Smooth muscle cell (in vitro differentiated cells): Measurements from ENCODE around the gene SH3RF1. TPM values are rescaled to one million over a fixed set of nuclear protein-coding genes. Genes with fewer than 3 reads are reported as not detected.

Source experiments
- DNase-seq: peaks from one replicate; lab custom pipeline; 2025; ENCODE audit not compliant: unreplicated experiment; lab: John Stamatoyannopoulos, UW
- H2AFZ ChIP-seq: fragments of 200-600 bp; sonication (generic); 2 replicates; pipeline ENCODE4 v1.6.0; 2016; ENCODE audit warnings: antibody characterized with exemption, low read depth, mild to moderate bottlenecking
- H3F3A ChIP-seq: fragments of 200-600 bp; sonication (generic); 2 replicates; pipeline ENCODE4 v1.6.0; 2017; ENCODE audit warnings: antibody characterized with exemption, low read depth
- H3K27ac ChIP-seq: fragments of 200-600 bp; sonication (generic); 2 replicates; pipeline ENCODE4 v1.5.1; 2016; ENCODE audit warnings: low read depth, mild to moderate bottlenecking
- H3K27me3 ChIP-seq: fragments of 200-600 bp; sonication (generic); 2 replicates; pipeline ENCODE4 v1.6.1; 2016; ENCODE audit warnings: low read depth, mild to moderate bottlenecking
- H3K36me3 ChIP-seq: fragments of 200-600 bp; sonication (generic); 2 replicates; pipeline ENCODE4 v1.5.1; 2016; ENCODE audit warnings: low read depth
- H3K4me1 ChIP-seq: fragments of 200-600 bp; sonication (generic); 2 replicates; pipeline ENCODE4 v1.5.1; 2016; ENCODE audit warnings: low read depth
- H3K4me2 ChIP-seq: fragments of 200-600 bp; sonication (generic); 2 replicates; pipeline ENCODE4 v1.6.0; 2016; ENCODE audit warnings: mild to moderate bottlenecking
- H3K4me3 ChIP-seq: fragments of 200-600 bp; sonication (generic); 2 replicates; pipeline ENCODE4 v1.5.1; 2016; ENCODE audit warnings: mild to moderate bottlenecking
- H3K79me2 ChIP-seq: fragments of 200-600 bp; sonication (generic); 2 replicates; pipeline ENCODE4 v1.6.0; 2016; ENCODE audit warnings: low read depth, mild to moderate bottlenecking
- H3K9ac ChIP-seq: fragments of 200-600 bp; sonication (generic); 2 replicates; pipeline ENCODE4 v1.6.0; 2016; ENCODE audit warnings: low read depth
- H3K9me3 ChIP-seq: fragments of 200-600 bp; sonication (generic); replicated peaks from 2 replicates; pipeline ENCODE4 v1.5.1; 2016; ENCODE audit warnings: low read depth
- H4K20me1 ChIP-seq: fragments of 200-600 bp; sonication (generic); 2 replicates; pipeline ENCODE4 v1.6.0; 2016; ENCODE audit warnings: low read depth
- WGBS: methylation state at CpG from one replicate; pipeline ENCODE4 v1.1.7; 2016; ENCODE audit warnings: low lambda C conversion rate; 5-methylcytosine and 5-hydroxymethylcytosine counted together
- polyA plus RNA-seq: library from polyadenylated mRNA; unstranded; fragments of >200 nt; fragmentation: Nextera tagmentation; extraction: Ambion mirVana; gene quantifications from 2 replicates; pipeline ENCODE4 v1.2.1, GENCODE V29; 2016
- total RNA-seq: library from RNA; depleted of rRNA; stranded (reverse); fragments of >200 nt; gene quantifications from 2 replicates; pipeline ENCODE4 v1.2.3, GENCODE V29; 2014
- TF ChIP-seq, protein P1 (sequence below): fragments of 200-600 bp; sonication (generic); IDR thresholded peaks from 2 replicates; pipeline ENCODE4 v1.5.1; 2017; ENCODE audit warnings: borderline replicate concordance, mild to moderate bottlenecking, antibody characterized with exemption; ENCODE audit not compliant: insufficient read depth, poor library complexity, severe bottlenecking

SH3RF1 gene
- total and polyA plus RNA-seq, 2 experiments from 2014 or later, result 9.4 to 10.2 TPM

DNA sequence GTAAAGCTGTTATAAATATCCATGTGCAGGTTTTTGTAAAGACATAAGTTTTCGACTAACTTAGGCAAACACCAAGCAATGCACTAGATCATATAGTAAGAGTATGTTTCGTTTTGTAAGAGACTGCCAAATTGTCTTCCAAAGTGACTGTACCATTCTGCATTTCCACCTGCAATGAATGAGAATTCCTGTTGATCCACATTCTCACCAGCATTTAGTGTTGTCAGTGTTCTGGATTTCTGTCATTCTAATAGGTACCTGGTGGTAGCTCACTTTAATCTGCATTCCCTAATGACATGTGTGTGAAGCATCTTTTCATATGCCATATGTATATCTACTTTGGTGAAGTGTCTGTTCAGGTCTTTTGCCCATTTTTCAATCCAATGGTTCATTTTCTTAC is 57.8 kb downstream of the SH3RF1 start:
- Histone ChIP-seq H3F3A (no peaks in the 10 kb centered on the region), H3K4me2 (no peak overlapping the region), H3K9me3 (no peaks in the 10 kb centered on the region), H4K20me1 (peaks cover 6% of the 10 kb centered on the region), H3K27me3 (no peaks in the 10 kb centered on the region), H3K4me1 (peaks cover 8% of the 10 kb centered on the region), H3K27ac (no peak overlapping the region), H2AFZ (no peak overlapping the region), H3K79me2 (peaks cover 67% of the 10 kb centered on the region), H3K4me3 (no peak overlapping the region), H3K36me3 (peaks cover 5% of the 10 kb centered on the region), H3K9ac (no peak overlapping the region)
- TF ChIP-seq, protein P1, sequence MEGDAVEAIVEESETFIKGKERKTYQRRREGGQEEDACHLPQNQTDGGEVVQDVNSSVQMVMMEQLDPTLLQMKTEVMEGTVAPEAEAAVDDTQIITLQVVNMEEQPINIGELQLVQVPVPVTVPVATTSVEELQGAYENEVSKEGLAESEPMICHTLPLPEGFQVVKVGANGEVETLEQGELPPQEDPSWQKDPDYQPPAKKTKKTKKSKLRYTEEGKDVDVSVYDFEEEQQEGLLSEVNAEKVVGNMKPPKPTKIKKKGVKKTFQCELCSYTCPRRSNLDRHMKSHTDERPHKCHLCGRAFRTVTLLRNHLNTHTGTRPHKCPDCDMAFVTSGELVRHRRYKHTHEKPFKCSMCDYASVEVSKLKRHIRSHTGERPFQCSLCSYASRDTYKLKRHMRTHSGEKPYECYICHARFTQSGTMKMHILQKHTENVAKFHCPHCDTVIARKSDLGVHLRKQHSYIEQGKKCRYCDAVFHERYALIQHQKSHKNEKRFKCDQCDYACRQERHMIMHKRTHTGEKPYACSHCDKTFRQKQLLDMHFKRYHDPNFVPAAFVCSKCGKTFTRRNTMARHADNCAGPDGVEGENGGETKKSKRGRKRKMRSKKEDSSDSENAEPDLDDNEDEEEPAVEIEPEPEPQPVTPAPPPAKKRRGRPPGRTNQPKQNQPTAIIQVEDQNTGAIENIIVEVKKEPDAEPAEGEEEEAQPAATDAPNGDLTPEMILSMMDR, result no peak
- no peak for DNase-seq
- 85% methylated on average over 2 of the region's 2 CpGs for WGBS

DNA sequence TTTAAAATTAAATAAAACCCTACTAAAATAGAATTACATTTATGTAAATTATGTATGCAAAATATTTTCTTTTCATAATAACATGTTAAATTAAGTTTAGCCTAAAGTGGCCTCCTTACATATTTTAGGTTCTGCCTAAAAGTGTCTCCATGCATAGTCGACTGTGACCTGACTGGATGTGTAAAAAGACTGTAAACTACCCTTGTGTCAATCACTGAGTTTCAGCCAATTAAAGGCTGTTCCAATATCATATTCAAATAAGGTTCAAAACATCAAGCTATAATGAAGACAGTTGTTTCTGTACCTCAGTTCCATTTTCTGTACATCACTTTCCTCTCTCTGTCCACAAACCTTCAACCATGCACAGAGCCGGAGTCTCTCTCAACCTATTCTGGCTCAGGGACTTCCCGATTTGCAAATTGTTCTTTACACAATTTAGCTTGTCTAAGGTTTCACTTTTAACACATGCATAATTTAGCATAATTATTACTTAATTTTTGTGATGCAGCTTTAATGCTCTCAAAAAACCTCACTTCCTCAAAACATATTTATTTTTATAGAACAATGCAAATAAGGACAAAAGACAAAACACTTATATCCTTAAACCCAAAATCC is 60.1 kb downstream of the SH3RF1 start:
- TF ChIP-seq, protein P1, result no peak

DNA sequence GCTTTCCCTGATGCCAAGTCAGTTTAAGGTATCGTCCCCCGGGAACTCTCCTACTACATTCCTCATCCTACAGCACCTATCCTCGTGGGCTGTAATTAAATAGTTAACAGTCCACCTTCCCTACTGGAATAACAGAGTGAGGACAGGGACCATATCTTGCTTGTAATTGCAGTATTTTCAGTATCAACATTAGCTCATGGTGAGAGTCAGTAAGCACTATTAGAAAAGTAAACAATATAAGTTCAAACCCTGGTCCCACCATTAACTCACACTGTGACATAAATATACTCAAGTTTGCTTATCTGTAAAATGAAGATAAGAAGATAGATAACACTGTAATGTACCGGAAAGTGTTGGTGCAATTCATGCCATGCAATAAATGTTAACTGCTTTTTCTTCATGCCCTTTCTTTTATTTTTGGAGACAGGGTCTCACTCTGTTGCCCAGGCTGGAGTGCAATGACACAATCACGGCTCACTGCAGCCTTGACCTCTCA is 61.3 kb downstream of the SH3RF1 start:
- no peak overlapping the region for H3K9ac ChIP-seq
- no peak overlapping the region for H2AFZ ChIP-seq
- no peak overlapping the region for H3K27ac ChIP-seq
- no peak overlapping the region for H3K4me3 ChIP-seq
- no peak for DNase-seq
- H3K4me1 ChIP-seq, result peaks cover 8% of the 10 kb centered on the region
- H3K4me2 ChIP-seq, result no peak overlapping the region
- TF ChIP-seq, protein P1, result no peak
- no peaks in the 10 kb centered on the region for H3K9me3 ChIP-seq
- H3K36me3 ChIP-seq, result peaks cover 5% of the 10 kb centered on the region
- no peaks in the 10 kb centered on the region for H3K27me3 ChIP-seq
- peaks cover 12% of the 10 kb centered on the region for H4K20me1 ChIP-seq
- H3K79me2 ChIP-seq, result peaks cover 75% of the 10 kb centered on the region
- WGBS, result 77% methylated on average over 5 of the region's 5 CpGs
- H3F3A ChIP-seq, result no peaks in the 10 kb centered on the region

More for the DNA sequence above, 60.1 kb downstream of the SH3RF1 start:
- peaks cover 5% of the 10 kb centered on the region for H3K36me3 ChIP-seq
- no peak overlapping the region for H3K27ac ChIP-seq
- no peak overlapping the region for H3K4me3 ChIP-seq
- H3K27me3 ChIP-seq, result no peaks in the 10 kb centered on the region
- H3K4me2 ChIP-seq, result no peak overlapping the region
- no peaks in the 10 kb centered on the region for H3F3A ChIP-seq
- peaks cover 76% of the 10 kb centered on the region for H3K79me2 ChIP-seq
- no peak for DNase-seq
- H2AFZ ChIP-seq, result no peak overlapping the region
- peaks cover 12% of the 10 kb centered on the region for H4K20me1 ChIP-seq
- no peaks in the 10 kb centered on the region for H3K9me3 ChIP-seq
- no peak overlapping the region for H3K9ac ChIP-seq
- WGBS, result 96% methylated on average over 3 of the region's 3 CpGs
- peaks cover 8% of the 10 kb centered on the region for H3K4me1 ChIP-seq

DNA sequence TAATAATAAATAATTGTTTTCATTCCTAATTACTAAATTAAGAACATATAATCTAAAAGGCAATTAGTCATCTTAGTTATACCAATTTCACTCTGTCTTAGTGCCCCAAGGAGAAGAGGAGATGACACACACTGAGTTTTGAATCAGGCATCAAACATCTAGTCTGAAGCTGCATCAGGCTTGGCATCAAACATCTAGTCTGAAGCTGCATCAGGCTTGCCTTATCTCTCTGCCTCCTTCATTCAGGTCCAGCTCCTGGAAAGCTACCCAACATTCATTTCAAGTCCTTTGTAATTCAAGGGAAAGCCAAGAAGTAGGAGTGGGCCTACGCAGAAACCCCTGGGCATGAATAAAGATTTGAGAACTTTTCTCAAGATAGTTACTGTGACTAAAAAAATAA is 62.2 kb downstream of the SH3RF1 start:
- Histone ChIP-seq H3K27ac (no peak overlapping the region), H3K36me3 (peaks cover 3% of the 10 kb centered on the region), H3K4me1 (peaks cover 14% of the 10 kb centered on the region), H2AFZ (no peak overlapping the region), H4K20me1 (peaks cover 17% of the 10 kb centered on the region), H3K79me2 (peaks cover 74% of the 10 kb centered on the region), H3K9ac (no peak overlapping the region), H3K4me3 (no peak overlapping the region), H3K9me3 (no peaks in the 10 kb centered on the region), H3F3A (no peaks in the 10 kb centered on the region), H3K27me3 (no peaks in the 10 kb centered on the region), H3K4me2 (no peak overlapping the region)
- no peak for DNase-seq
- WGBS, result 100% methylated on average over 1 of the region's 1 CpG
- TF ChIP-seq, protein P1, result no peak
